WERI-Rb-1 (cell line): ENCODE results near the gene CD22.

Source experiments
- DNase-seq: peaks from one replicate; pipeline ENCODE4 v3.0.0-alpha.2; 2020
- H3K27ac ChIP-seq: fragments of 250-450 bp; sonication (Bioruptor Pico); 2 replicates; pipeline ENCODE4 v1.5.1; 2020; ENCODE audit warnings: mild to moderate bottlenecking, moderate library complexity
- H3K27me3 ChIP-seq: fragments of 250-450 bp; sonication (Bioruptor Pico); 2 replicates; pipeline ENCODE4 v1.5.1; 2021; ENCODE audit warnings: mild to moderate bottlenecking, low read depth, moderate library complexity; ENCODE audit not compliant: insufficient read depth, severe bottlenecking
- H3K36me3 ChIP-seq: fragments of 250-450 bp; sonication (Bioruptor Pico); 2 replicates; pipeline ENCODE4 v1.5.1; 2020; ENCODE audit warnings: mild to moderate bottlenecking, moderate library complexity
- H3K4me3 ChIP-seq: 2 replicates; pipeline ENCODE4 v1.5.1; 2011; ENCODE audit warnings: low read depth, mild to moderate bottlenecking, control low read depth, low read length
- H3K9me3 ChIP-seq: fragments of 250-450 bp; sonication (Bioruptor Pico); 2 replicates; pipeline ENCODE4 v1.5.1; 2021; ENCODE audit warnings: mild to moderate bottlenecking, moderate library complexity; ENCODE audit not compliant: severe bottlenecking
- TF ChIP-seq, protein P1 (sequence below): IDR thresholded peaks from 2 replicates; pipeline ENCODE4 v1.5.1; 2011; ENCODE audit warnings: low read depth, mild to moderate bottlenecking, control low read depth, inconsistent platforms, low read length

The CD22 gene

DNA sequence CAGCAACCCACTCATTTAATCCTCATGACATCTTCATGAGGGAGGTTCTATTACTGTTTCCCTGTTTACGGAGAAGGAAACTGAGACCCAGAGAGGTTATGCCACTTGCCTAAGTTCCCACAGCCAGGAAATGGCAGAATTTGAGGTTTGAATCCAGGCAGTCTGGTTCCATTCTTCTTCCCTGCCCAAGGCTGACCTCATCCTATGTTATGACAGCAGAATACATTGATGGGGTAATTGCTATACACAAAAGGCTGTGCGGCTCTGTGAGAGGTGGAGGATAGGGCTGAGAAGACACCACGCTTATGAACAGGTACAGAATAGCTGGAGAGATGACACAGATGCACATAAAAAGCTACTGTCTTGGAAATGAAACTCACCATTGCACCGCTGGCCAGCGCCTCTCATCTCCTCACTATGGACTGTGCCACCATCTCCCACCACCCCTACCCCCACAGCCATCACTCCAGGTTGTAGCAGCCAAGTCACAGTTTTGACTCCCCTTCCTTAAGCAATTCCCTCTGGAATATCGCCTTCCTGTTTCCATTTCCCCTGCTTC is 25.6 kb upstream of the CD22 start:
- no peak overlapping the region for H3K27ac ChIP-seq
- TF ChIP-seq, protein P1, sequence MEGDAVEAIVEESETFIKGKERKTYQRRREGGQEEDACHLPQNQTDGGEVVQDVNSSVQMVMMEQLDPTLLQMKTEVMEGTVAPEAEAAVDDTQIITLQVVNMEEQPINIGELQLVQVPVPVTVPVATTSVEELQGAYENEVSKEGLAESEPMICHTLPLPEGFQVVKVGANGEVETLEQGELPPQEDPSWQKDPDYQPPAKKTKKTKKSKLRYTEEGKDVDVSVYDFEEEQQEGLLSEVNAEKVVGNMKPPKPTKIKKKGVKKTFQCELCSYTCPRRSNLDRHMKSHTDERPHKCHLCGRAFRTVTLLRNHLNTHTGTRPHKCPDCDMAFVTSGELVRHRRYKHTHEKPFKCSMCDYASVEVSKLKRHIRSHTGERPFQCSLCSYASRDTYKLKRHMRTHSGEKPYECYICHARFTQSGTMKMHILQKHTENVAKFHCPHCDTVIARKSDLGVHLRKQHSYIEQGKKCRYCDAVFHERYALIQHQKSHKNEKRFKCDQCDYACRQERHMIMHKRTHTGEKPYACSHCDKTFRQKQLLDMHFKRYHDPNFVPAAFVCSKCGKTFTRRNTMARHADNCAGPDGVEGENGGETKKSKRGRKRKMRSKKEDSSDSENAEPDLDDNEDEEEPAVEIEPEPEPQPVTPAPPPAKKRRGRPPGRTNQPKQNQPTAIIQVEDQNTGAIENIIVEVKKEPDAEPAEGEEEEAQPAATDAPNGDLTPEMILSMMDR, result no peak
- H3K9me3 ChIP-seq, result no peaks in the 10 kb centered on the region
- no peaks in the 10 kb centered on the region for H3K36me3 ChIP-seq
- no peak overlapping the region for H3K4me3 ChIP-seq
- no peak for DNase-seq
- no peaks in the 10 kb centered on the region for H3K27me3 ChIP-seq

DNA sequence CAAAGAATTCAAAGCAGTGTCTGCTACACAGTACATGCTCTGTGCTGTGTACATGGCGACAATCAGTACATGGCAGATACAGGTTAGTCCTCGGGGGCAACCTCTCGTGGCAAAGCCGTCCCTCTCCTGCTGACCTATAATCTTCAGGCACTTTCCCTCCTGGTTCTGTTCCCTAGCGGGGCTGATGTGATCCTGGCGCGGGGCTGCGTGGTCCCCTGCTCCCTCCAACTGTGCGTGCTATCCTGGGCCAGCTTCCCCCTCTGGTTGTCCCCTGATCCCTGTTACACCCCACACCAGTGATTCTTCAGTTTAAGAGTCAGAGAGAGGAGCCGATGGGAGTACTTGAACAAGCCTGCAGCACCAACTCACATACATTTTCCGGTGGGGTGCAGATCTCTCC is 25.0 kb upstream of the CD22 start:
- TF ChIP-seq, protein P1, result no peak
- no peaks in the 10 kb centered on the region for H3K9me3 ChIP-seq
- H3K27me3 ChIP-seq, result no peaks in the 10 kb centered on the region
- no peak for DNase-seq
- H3K36me3 ChIP-seq, result no peaks in the 10 kb centered on the region
- no peak overlapping the region for H3K4me3 ChIP-seq
- H3K27ac ChIP-seq, result no peak overlapping the region

DNA sequence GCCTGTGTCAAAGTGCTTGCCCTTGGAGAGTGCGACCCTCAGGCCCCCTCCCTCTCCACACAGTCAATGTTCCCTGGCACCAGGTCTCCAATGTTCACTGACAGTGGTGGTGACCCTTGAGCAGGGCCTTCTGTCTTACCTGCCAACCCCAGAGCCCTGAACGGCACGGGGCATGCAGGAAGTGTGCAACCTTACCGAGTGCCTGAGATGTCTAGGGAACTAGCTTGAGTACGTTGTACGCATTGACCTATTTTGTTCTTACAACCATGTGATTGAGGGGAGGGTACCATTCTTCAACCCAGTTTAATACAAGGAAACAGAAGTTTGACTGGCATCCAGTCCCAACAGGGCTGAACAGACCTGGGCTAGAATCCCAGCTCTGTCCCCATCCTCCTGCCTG is 23.8 kb upstream of the CD22 start:
- DNase-seq, result no peak
- TF ChIP-seq, protein P1, result no peak
- H3K4me3 ChIP-seq, result no peak overlapping the region
- H3K27me3 ChIP-seq, result no peaks in the 10 kb centered on the region
- H3K9me3 ChIP-seq, result no peaks in the 10 kb centered on the region
- no peaks in the 10 kb centered on the region for H3K36me3 ChIP-seq
- no peak overlapping the region for H3K27ac ChIP-seq

DNA sequence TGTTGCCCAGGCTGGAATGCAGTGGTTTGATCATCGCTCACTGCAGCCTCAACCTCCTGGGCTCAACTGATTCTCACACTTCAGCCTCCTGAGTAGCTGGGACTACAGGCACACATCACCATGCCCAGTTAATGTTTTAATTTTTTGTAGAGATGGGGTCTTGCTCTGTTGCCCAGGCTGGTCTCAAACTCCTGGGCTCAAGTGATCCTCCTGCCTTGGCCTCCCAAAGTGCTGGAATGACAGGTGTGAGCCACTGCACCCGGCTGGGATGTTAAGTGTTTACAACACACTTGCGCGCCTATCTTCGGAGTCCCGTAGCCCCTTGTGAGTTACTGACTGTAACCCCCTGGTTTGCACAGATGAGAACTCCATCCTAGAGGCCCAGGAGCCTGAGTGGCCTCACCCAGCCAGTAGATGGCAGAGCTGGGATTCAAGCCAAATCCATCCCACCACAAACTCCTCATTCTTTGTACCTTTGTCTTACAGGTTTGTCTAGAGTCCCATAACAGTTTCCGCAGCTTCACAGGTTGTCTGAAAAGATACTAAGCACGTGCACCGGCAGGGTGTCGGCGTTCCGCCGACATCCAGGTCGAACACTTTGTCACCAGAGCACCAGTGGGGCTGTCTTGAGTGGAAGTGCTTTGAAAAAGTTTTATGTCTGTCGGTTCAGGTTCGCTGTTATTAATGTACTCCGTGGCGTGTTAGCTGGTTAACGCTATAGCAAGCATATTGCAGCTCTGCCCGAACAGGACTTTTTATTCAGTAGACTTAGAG is 22.3 kb upstream of the CD22 start:
- TF ChIP-seq, protein P1, result peak; percentile 82
- Histone ChIP-seq H3K27ac (no peak overlapping the region), H3K36me3 (no peaks in the 10 kb centered on the region), H3K4me3 (no peak overlapping the region), H3K9me3 (no peaks in the 10 kb centered on the region), H3K27me3 (no peaks in the 10 kb centered on the region)
- DNase-seq, result peak; percentile 44

DNA sequence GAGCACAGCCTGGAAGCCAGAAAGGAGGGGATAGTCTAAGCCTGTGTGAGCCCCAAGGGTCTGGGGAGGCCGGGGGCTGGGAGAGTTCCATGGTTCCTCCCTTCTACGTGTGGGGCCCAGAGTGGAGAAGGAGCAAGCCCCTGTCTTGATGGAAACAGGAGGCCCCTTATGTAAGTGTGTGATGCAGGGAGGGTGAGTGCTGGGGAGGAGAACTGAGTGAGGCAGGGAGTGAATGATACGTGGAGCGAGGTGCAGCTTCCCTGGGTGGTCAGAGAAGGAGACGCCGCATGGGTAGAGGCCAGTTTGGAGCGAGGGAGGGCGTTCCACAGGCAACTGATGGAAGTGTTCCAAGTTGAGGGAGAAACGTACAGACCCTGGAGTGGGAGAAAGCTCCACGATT is 21.1 kb upstream of the CD22 start:
- H3K27ac ChIP-seq, result no peak overlapping the region
- no peaks in the 10 kb centered on the region for H3K9me3 ChIP-seq
- DNase-seq, result no peak
- no peaks in the 10 kb centered on the region for H3K27me3 ChIP-seq
- TF ChIP-seq, protein P1, result no peak
- H3K36me3 ChIP-seq, result no peaks in the 10 kb centered on the region
- no peak overlapping the region for H3K4me3 ChIP-seq
